Amniotic epithelial cell (primary cell): ENCODE data around the gene FBXW7.

Source experiments
- DNase-seq: peaks from one replicate; pipeline ENCODE4 v3.0.0-alpha.2; 2010; ENCODE audit warnings: low read depth

The FBXW7 gene

GRCh38 chr4:152471251-152471792 lies 64.6 kb downstream of the FBXW7 start:
- DNase-seq: no peak

GRCh38 chr4:152468408-152468807 lies 67.5 kb downstream of the FBXW7 start:
- DNase-seq: peak; percentile 65

- DNase-seq: no peak
These were observed 68.8 kb downstream of the FBXW7 start for GRCh38 chr4:152467101-152467500.

- peak; percentile 42 for DNase-seq
These were observed 71.7 kb downstream of the FBXW7 start for GRCh38 chr4:152464030-152464823.

- no peak for DNase-seq
These were observed 72.3 kb downstream of the FBXW7 start for GRCh38 chr4:152463562-152463961.

- peak; percentile 40 for DNase-seq
These were observed 73.2 kb downstream of the FBXW7 start for GRCh38 chr4:152462695-152463094.

GRCh38 chr4:152462047-152462446 lies 73.8 kb downstream of the FBXW7 start:
- DNase-seq: no peak

GRCh38 chr4:152460488-152460887 lies 75.4 kb downstream of the FBXW7 start:
- peak; percentile 92 for DNase-seq

- no peak for DNase-seq
These were observed 76.6 kb downstream of the FBXW7 start for GRCh38 chr4:152459326-152459725.

- peak; percentile 24 for DNase-seq
These were observed 77.0 kb downstream of the FBXW7 start for GRCh38 chr4:152458801-152459302.

GRCh38 chr4:152456609-152457008 lies 79.3 kb downstream of the FBXW7 start:
- no peak for DNase-seq

- DNase-seq: no peak
These were observed 80.6 kb downstream of the FBXW7 start for GRCh38 chr4:152455311-152455710.

GRCh38 chr4:152454398-152455011 lies 81.4 kb downstream of the FBXW7 start:
- DNase-seq: peak; percentile 32

- no peak for DNase-seq
These were observed 84.4 kb downstream of the FBXW7 start for GRCh38 chr4:152451496-152451895.

GRCh38 chr4:152448854-152449253 lies 87.0 kb downstream of the FBXW7 start:
- DNase-seq: no peak

GRCh38 chr4:152448038-152448707 lies 87.7 kb downstream of the FBXW7 start:
- DNase-seq: no peak

- DNase-seq: no peak
These were observed 92.0 kb downstream of the FBXW7 start for GRCh38 chr4:152443859-152444258.

- DNase-seq: no peak
These were observed 98.3 kb downstream of the FBXW7 start for GRCh38 chr4:152437561-152437960.

- no peak for DNase-seq
These were observed 99.5 kb downstream of the FBXW7 start for GRCh38 chr4:152436384-152436783.

- DNase-seq: no peak
These were observed 101.9 kb downstream of the FBXW7 start for GRCh38 chr4:152434011-152434410.

GRCh38 chr4:152431784-152432183 lies 104.1 kb downstream of the FBXW7 start:
- no peak for DNase-seq

GRCh38 chr4:152431291-152431690 lies 104.6 kb downstream of the FBXW7 start:
- no peak for DNase-seq

- DNase-seq: no peak
These were observed 105.4 kb downstream of the FBXW7 start for GRCh38 chr4:152430507-152430906.
